K562 (cell line): Measurements from ENCODE around the gene GNA15. TPM values are rescaled to one million over a fixed set of nuclear protein-coding genes. Genes with fewer than 3 reads are reported as not detected.

ENCODE experiments used
- E2F6 ChIP-seq, 2 experiments: IDR thresholded peaks; 2 replicates each; pipeline ENCODE4 v1.6.1; 2011; ENCODE audit warnings: borderline replicate concordance in 1 of 2, control low read depth in 1 of 2, low read depth in 1 of 2, low read length in 1 of 2, mild to moderate bottlenecking in 1 of 2, mixed read lengths in 1 of 2, moderate library complexity in 1 of 2; ENCODE audit not compliant: insufficient read depth in 1 of 2, insufficient read length in 1 of 2, poor library complexity in 1 of 2, severe bottlenecking in 1 of 2; ENCODE audit errors: extremely low read depth in 1 of 2
- FOXA3 ChIP-seq, 2 experiments: fragments of 450-650 bp in 1 of 2; sonication (generic) in 1 of 2; formaldehyde crosslinking; IDR thresholded peaks in 1 of 2; conservative IDR thresholded peaks in 1 of 2; 2 replicates each; pipeline versions ENCODE4 v1.4.0 to v1.8.0; 2020 to 2022; ENCODE audit warnings: mild to moderate bottlenecking in 2 of 2, missing genetic modification reagents in 1 of 2
- MITF ChIP-seq: IDR thresholded peaks from 2 replicates; pipeline ENCODE4 v1.6.1; 2014; ENCODE audit warnings: antibody characterized with exemption
- NBN ChIP-seq: fragments of 450-650 bp; IDR thresholded peaks from 2 replicates; pipeline ENCODE4 v1.6.1; 2016; ENCODE audit warnings: low read depth, mild to moderate bottlenecking
- POLR3G ChIP-seq: IDR thresholded peaks from 2 replicates; pipeline ENCODE4 v1.6.1; 2011; ENCODE audit not compliant: insufficient read length, insufficient replicate concordance; ENCODE audit errors: extremely low read depth
- TBL1XR1 ChIP-seq, 2 experiments: IDR thresholded peaks; 2 replicates each; pipeline ENCODE4 v1.6.1; 2012; ENCODE audit warnings: improper control_type of control experiment in 2 of 2, low read length in 2 of 2, mild to moderate bottlenecking in 1 of 2
- TCF3 ChIP-seq: sonication (generic); formaldehyde crosslinking; IDR thresholded peaks from 2 replicates; pipeline ENCODE4 v1.4.0; 2020; ENCODE audit warnings: mild to moderate bottlenecking, missing genetic modification reagents
- ZNF274 ChIP-seq: IDR thresholded peaks from 2 replicates; pipeline ENCODE4 v1.6.1; 2011; ENCODE audit warnings: low read depth, mild to moderate bottlenecking, low read length, moderate library complexity, borderline replicate concordance
- ZNF583 ChIP-seq: fragments of 250-450 bp; sonication (Bioruptor Pico); IDR thresholded peaks from 2 replicates; pipeline ENCODE4 v1.4.0; 2020
- ZNF586 ChIP-seq: fragments of 450-650 bp; formaldehyde crosslinking; conservative IDR thresholded peaks from 2 replicates; pipeline ENCODE4 v1.4.0; 2020; ENCODE audit warnings: mild to moderate bottlenecking, moderate library complexity
- polyA plus RNA-seq, 8 experiments: library from polyadenylated mRNA; depleted of rRNA in 4 of 8; stranded (reverse) in 5 of 8; unstranded in 3 of 8; fragments of >200 nt; fragmentation: Nextera tagmentation in 2 of 8; fragmentation: Illumina TruSeq in 1 of 8; extraction: Ambion mirVana in 2 of 8; extraction: Trizol in 1 of 8; gene quantifications; 2 replicates each; pipeline versions ENCODE4 v1.2.1 to v1.2.3, GENCODE V29; 2011 to 2014; ENCODE audit warnings: inconsistent platforms in 1 of 8, missing spikeins in 1 of 8
- total RNA-seq, 7 experiments: library from RNA; depleted of rRNA in 6 of 7; stranded (reverse); fragments of >200 nt in 6 of 7; fragmentation: Illumina TruSeq in 2 of 7; extraction: Trizol in 2 of 7; gene quantifications; 2 replicates each; pipeline versions ENCODE4 v1.2.1 to v1.2.3, GENCODE V29; 2011 to 2021; ENCODE audit warnings: low replicate concordance in 1 of 7
- TF ChIP-seq, protein P1 (sequence below): sonication (generic); formaldehyde crosslinking; IDR thresholded peaks from 2 replicates; pipeline ENCODE4 v1.4.0; 2020; ENCODE audit warnings: mild to moderate bottlenecking, missing genetic modification reagents
- TF ChIP-seq, protein P2 (sequence below): fragments of 250-450 bp; sonication (Bioruptor Pico); IDR thresholded peaks from 2 replicates; pipeline ENCODE4 v1.8.0; 2022; ENCODE audit warnings: moderate library complexity, mild to moderate bottlenecking, inconsistent platforms
- TF ChIP-seq, protein P3 (sequence below): fragments of 450-650 bp; IDR thresholded peaks from 2 replicates; pipeline ENCODE4 v1.6.1; 2016; ENCODE audit warnings: borderline replicate concordance

The GNA15 gene
- total and polyA plus RNA-seq, 9 of the 15 experiments (the other 6 are each of a cell fraction or from before 2014, with no cell fraction given) = 0.03 to 0.24 (median 0.11) TPM; not detected in 1

DNA sequence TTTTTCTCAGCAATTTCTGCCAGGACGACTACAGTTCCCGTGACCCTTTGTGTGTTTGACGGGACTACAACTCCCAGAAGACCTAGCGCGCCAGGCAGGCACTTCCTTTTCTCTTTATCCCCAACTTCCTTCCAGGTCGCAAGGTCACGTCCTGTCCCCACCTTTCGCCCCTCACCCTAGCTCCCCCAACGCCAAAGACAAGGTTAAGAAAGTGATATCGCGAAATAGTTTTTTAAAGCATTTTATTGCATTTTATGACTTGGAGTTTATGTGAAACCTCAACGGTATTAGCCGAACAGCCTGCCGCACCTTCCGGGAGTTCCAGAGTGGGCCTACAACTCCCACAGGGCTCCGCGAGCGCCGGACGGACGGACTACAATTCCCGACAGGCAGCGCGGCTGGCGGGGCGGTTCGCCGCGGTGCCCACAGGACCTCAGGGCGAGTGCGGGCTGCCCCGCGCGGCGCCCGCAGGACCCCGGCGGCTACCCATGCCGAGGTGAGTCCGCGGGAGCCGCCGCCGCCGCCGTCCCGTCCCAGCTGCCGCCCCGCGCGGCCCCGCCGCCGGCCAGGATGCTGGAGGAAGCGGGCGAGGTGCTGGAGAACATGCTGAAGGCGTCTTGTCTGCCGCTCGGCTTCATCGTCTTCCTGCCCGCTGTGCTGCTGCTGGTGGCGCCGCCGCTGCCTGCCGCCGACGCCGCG, 49.8 kb downstream of the GNA15 start, which contains the start of gene NCLN (continued):
- TF ChIP-seq, protein P1, sequence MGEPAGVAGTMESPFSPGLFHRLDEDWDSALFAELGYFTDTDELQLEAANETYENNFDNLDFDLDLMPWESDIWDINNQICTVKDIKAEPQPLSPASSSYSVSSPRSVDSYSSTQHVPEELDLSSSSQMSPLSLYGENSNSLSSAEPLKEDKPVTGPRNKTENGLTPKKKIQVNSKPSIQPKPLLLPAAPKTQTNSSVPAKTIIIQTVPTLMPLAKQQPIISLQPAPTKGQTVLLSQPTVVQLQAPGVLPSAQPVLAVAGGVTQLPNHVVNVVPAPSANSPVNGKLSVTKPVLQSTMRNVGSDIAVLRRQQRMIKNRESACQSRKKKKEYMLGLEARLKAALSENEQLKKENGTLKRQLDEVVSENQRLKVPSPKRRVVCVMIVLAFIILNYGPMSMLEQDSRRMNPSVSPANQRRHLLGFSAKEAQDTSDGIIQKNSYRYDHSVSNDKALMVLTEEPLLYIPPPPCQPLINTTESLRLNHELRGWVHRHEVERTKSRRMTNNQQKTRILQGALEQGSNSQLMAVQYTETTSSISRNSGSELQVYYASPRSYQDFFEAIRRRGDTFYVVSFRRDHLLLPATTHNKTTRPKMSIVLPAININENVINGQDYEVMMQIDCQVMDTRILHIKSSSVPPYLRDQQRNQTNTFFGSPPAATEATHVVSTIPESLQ (CRISPR knock-in tag) = 0 out of 2 replicates have a peak, but pooled peaks have one; percentile 17
- TF ChIP-seq ZNF586 (CRISPR knock-in tag) = no peak
- TF ChIP-seq, protein P2, sequence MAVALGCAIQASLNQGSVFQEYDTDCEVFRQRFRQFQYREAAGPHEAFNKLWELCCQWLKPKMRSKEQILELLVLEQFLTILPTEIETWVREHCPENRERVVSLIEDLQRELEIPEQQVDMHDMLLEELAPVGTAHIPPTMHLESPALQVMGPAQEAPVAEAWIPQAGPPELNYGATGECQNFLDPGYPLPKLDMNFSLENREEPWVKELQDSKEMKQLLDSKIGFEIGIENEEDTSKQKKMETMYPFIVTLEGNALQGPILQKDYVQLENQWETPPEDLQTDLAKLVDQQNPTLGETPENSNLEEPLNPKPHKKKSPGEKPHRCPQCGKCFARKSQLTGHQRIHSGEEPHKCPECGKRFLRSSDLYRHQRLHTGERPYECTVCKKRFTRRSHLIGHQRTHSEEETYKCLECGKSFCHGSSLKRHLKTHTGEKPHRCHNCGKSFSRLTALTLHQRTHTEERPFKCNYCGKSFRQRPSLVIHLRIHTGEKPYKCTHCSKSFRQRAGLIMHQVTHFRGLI (CRISPR knock-in tag) = no peak
- peak in 1 of 2 experiments; percentile 32 for TF ChIP-seq E2F6 (IDR thresholded peaks at IDR 0.05; ENCODE audit: borderline replicate concordance in 1 of 2, extremely low read depth in 1 of 2, insufficient read depth in 1 of 2, insufficient read length in 1 of 2, low read depth in 1 of 2, low read length in 1 of 2, poor library complexity in 1 of 2, severe bottlenecking in 1 of 2)
- TF ChIP-seq NBN = 0 out of 2 replicates have a peak, but pooled peaks have one; percentile 55
- TF ChIP-seq ZNF274 = no peak
- 0 out of 4 replicates have a peak, but pooled peaks of 1 of the 2 experiments have one; percentile 24 for TF ChIP-seq TBL1XR1 (IDR thresholded peaks at IDR 0.05; ENCODE audit: low read length in 2 of 2)
- no peak; the same call in 1 of the 2 replicates for TF ChIP-seq ZNF583 (CRISPR knock-in tag)
- TF ChIP-seq MITF = 0 out of 2 replicates have a peak, but pooled peaks have one; percentile 9
- TF ChIP-seq, protein P3, sequence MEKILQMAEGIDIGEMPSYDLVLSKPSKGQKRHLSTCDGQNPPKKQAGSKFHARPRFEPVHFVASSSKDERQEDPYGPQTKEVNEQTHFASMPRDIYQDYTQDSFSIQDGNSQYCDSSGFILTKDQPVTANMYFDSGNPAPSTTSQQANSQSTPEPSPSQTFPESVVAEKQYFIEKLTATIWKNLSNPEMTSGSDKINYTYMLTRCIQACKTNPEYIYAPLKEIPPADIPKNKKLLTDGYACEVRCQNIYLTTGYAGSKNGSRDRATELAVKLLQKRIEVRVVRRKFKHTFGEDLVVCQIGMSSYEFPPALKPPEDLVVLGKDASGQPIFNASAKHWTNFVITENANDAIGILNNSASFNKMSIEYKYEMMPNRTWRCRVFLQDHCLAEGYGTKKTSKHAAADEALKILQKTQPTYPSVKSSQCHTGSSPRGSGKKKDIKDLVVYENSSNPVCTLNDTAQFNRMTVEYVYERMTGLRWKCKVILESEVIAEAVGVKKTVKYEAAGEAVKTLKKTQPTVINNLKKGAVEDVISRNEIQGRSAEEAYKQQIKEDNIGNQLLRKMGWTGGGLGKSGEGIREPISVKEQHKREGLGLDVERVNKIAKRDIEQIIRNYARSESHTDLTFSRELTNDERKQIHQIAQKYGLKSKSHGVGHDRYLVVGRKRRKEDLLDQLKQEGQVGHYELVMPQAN = no peak
- no peak for TF ChIP-seq POLR3G
- 0 out of 2 replicates have a peak, but pooled peaks have one; percentile 21 for TF ChIP-seq TCF3
- no peak for TF ChIP-seq FOXA3 (CRISPR knock-in tag; conservative IDR thresholded peaks at IDR 0.05 in 1 of 2, IDR thresholded peaks at IDR 0.05 in 1 of 2)
